Naive thymus-derived CD4-positive, alpha-beta T cell (primary cell): ENCODE data around the gene TDRD10. TPM values are rescaled to one million over a fixed set of nuclear protein-coding genes. Genes with fewer than 3 reads are reported as not detected.

ENCODE experiments used
- ATAC-seq: fragments of 150-1000 bp; cut with Tn5 transposase; 2 replicates; pipeline ENCODE4 v1.10.0; 2021; ENCODE audit warnings: mild to moderate bottlenecking, moderate library complexity
- CTCF ChIA-PET: fragments of 350-600 bp; sonication (Branson Sonifier 250); formaldehyde crosslinking; loops from one replicate; lab custom pipeline; 2021; ENCODE audit warnings: antibody characterized with exemption; lab: Charles Lee
- POLR2A ChIA-PET: fragments of 350-600 bp; sonication (Branson Sonifier 250); formaldehyde crosslinking; loops from one replicate; lab custom pipeline; 2021; ENCODE audit warnings: antibody characterized with exemption, inconsistent platforms; lab: Charles Lee
- DNase-seq, 9 donors: peaks; one replicate each; pipeline versions ENCODE4 v3.0.0 to v3.0.0-alpha.2; 2020 to 2022; ENCODE audit warnings: mixed read lengths in 1 of 9
- H3K27ac ChIP-seq: one replicate; pipeline ENCODE4 v1.7.0; 2013; ENCODE audit warnings: mild to moderate bottlenecking, low read depth, low read length, moderate library complexity
- H3K27me3 ChIP-seq, 2 donors: one replicate each; pipeline ENCODE4 v1.7.0; 2013; ENCODE audit warnings: low read length in 2 of 2, mild to moderate bottlenecking in 2 of 2, moderate library complexity in 2 of 2; ENCODE audit not compliant: control insufficient read depth in 2 of 2, insufficient read depth in 2 of 2
- H3K36me3 ChIP-seq, 3 experiments: 1 replicate in 2 of 3; 2 replicates in 1 of 3; pipeline ENCODE4 v1.7.0; 2013; ENCODE audit warnings: low read length in 3 of 3, mild to moderate bottlenecking in 3 of 3, moderate library complexity in 1 of 3; ENCODE audit not compliant: insufficient read depth in 3 of 3, control insufficient read depth in 2 of 3
- H3K4me1 ChIP-seq, 2 donors: one replicate each; pipeline ENCODE4 v1.7.0; 2013; ENCODE audit warnings: low read length in 2 of 2, mild to moderate bottlenecking in 2 of 2, moderate library complexity in 1 of 2; ENCODE audit not compliant: control insufficient read depth in 2 of 2, insufficient read depth in 2 of 2
- H3K4me3 ChIP-seq: 2 replicates; pipeline ENCODE4 v1.7.0; 2013; ENCODE audit warnings: mild to moderate bottlenecking, low read length
- H3K9me3 ChIP-seq, 3 experiments: 1 replicate in 2 of 3; 2 replicates in 1 of 3; pipeline ENCODE4 v1.7.0; 2013; ENCODE audit warnings: low read length in 3 of 3; ENCODE audit not compliant: control insufficient read depth in 2 of 3
- H3K27ac Mint-ChIP-seq, 9 donors: one replicate each; pipeline ENCODE4 v1.8.0; 2020 to 2022; ENCODE audit warnings: mixed read lengths in 9 of 9, mild to moderate bottlenecking in 8 of 9, moderate library complexity in 5 of 9, inconsistent platforms in 2 of 9
- H3K27me3 Mint-ChIP-seq, 5 donors: one replicate each; pipeline ENCODE4 v1.8.0; 2021 to 2022; ENCODE audit warnings: mixed read lengths in 5 of 5, mild to moderate bottlenecking in 1 of 5
- H3K36me3 Mint-ChIP-seq, 5 donors: one replicate each; pipeline ENCODE4 v1.8.0; 2020 to 2022; ENCODE audit warnings: mixed read lengths in 5 of 5, mild to moderate bottlenecking in 3 of 5, inconsistent platforms in 1 of 5
- H3K4me1 Mint-ChIP-seq, 7 donors: one replicate each; pipeline ENCODE4 v1.8.0; 2020 to 2022; ENCODE audit warnings: mixed read lengths in 7 of 7, mild to moderate bottlenecking in 3 of 7, inconsistent platforms in 1 of 7
- H3K4me3 Mint-ChIP-seq, 10 donors: one replicate each; pipeline ENCODE4 v1.8.0; 2020 to 2022; ENCODE audit warnings: mild to moderate bottlenecking in 10 of 10, mixed read lengths in 10 of 10, moderate library complexity in 6 of 10, inconsistent platforms in 2 of 10
- H3K9me3 Mint-ChIP-seq, 11 donors: one replicate each; pipeline ENCODE4 v1.8.0; 2020 to 2022; ENCODE audit warnings: mixed read lengths in 11 of 11, mild to moderate bottlenecking in 4 of 11, inconsistent platforms in 1 of 11, moderate library complexity in 1 of 11
- intact Hi-C, 2 donors: fragments of 100-400 bp; cut with micrococcal nuclease; formaldehyde crosslinking; loops; one replicate each; pipeline ENCODE4 v1.15.1; 2023
- polyA plus RNA-seq, 2 donors: library from polyadenylated mRNA; unstranded; fragments of 300-500 nt; fragmentation: Illumina TruSeq; gene quantifications; one replicate each; pipeline ENCODE4 v1.2.3, GENCODE V29; 2021
- total RNA-seq, 6 experiments: library from RNA in 5 of 6; stranded (reverse) in 5 of 6; gene quantifications; 1 replicate in 5 of 6; 2 replicates in 1 of 6; pipeline ENCODE4 v1.2.3 and lab custom pipeline; 2021 to 2026

The TDRD10 gene
- total and polyA plus RNA-seq, 7 experiments from 2014 or later: 0.29 TPM; not detected in 6

- H3K9me3 Mint-ChIP-seq: peaks cover 0 to 1% (median 0%) of the 10 kb centered on the region in 11 donors
- no peak overlapping the region for H3K4me3 Mint-ChIP-seq
- ATAC-seq (no peak), DNase-seq (no peak)
- no peaks in the 10 kb centered on the region for H3K9me3 ChIP-seq
- intact Hi-C loops: no loop called here
- no peaks in the 10 kb centered on the region for H3K36me3 Mint-ChIP-seq
- H3K27ac ChIP-seq: no peak overlapping the region
- H3K4me1 Mint-ChIP-seq: peaks cover 16 to 30% (median 22%) of the 10 kb centered on the region in 7 donors
- CTCF ChIA-PET: interaction anchor here (0.6 to 1.8 kb wide), 2 partner anchors 10 to 390 kb away, joined by 3 to 4 read pairs; no protein-coding TSS in a partner anchor
- no peaks in the 10 kb centered on the region for H3K36me3 ChIP-seq
- peaks cover 0 to 31% (median 0%) of the 10 kb centered on the region in 5 donors for H3K27me3 Mint-ChIP-seq
- H3K4me1 ChIP-seq: peaks cover 18 to 20% of the 10 kb centered on the region in 2 donors
- no peak overlapping the region for H3K27ac Mint-ChIP-seq
- POLR2A ChIA-PET: no interaction called here
- no peaks in the 10 kb centered on the region for H3K27me3 ChIP-seq
- H3K4me3 ChIP-seq: no peak overlapping the region
Observed at GRCh38 chr1:154489695-154490274, 12.2 kb upstream of the TDRD10 start.

DNA sequence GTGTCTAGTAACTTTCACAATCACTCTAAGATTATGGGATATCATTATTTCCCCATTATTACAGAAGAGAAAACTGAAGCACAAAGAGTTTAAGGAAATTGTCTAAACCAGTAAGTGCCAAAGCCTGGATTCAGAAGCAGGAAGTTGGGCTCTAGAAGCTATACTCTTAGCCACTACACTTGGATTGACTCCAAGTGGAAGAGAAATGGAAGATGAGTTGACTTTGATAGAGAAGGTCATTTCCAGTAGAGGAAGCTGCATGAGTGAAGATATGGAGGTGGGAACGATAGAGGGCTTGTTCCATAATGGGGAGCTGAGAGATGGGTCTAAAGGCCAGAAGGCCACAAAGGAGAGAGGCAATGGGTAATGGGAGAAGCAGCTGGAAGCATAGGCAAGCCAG is 11.7 kb upstream of the TDRD10 start:
- no peaks in the 10 kb centered on the region for H3K27me3 ChIP-seq
- Mint-ChIP-seq H3K9me3 (peaks cover 0 to 1% (median 0%) of the 10 kb centered on the region in 11 donors), H3K36me3 (no peaks in the 10 kb centered on the region), H3K4me3 (peak overlapping the region in 1 of 10 donors; percentile 2), H3K4me1 (peaks cover 16 to 30% (median 22%) of the 10 kb centered on the region in 7 donors), H3K27ac (no peak overlapping the region), H3K27me3 (peaks cover 0 to 31% (median 0%) of the 10 kb centered on the region in 5 donors)
- ATAC-seq: no peak
- no peak overlapping the region for H3K27ac ChIP-seq
- no peak overlapping the region for H3K4me3 ChIP-seq
- ChIA-PET POLR2A (no interaction called here), CTCF (interaction anchor here (0.6 to 1.8 kb wide), 2 partner anchors 11 to 391 kb away, joined by 3 to 4 read pairs; no protein-coding TSS in a partner anchor)
- no peaks in the 10 kb centered on the region for H3K36me3 ChIP-seq
- no peak for DNase-seq
- peaks cover 20% of the 10 kb centered on the region in 2 donors for H3K4me1 ChIP-seq
- intact Hi-C loops: no loop called here
- no peaks in the 10 kb centered on the region for H3K9me3 ChIP-seq

DNA sequence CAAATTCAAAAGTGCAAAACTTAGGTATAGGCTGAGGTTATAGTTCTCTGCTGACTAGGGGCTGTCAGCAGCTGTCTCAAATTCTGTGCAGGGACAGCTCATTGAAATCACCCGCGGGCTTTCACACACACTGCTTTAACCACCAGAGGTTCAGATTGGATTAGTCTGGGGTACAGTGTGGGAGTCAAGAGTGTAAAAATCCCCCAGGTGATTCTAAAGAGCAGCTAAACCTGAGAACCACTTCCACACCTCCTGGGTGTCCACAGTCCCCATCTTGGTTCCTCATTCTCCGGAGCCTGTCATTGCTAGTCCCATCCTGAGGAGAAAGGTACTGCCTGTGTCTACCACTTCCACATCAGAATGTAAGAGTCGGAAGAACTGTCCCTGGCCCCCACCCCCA is 9.9 kb upstream of the TDRD10 start:
- no peak for DNase-seq
- Mint-ChIP-seq H3K4me1 (peaks cover 21 to 48% (median 40%) of the 10 kb centered on the region in 7 donors), H3K27ac (no peak overlapping the region), H3K36me3 (no peaks in the 10 kb centered on the region), H3K27me3 (peaks cover 0 to 35% (median 0%) of the 10 kb centered on the region in 5 donors), H3K4me3 (peak overlapping the region in 2 of 10 donors; percentile 59 to 67), H3K9me3 (peaks cover 0 to 1% (median 0%) of the 10 kb centered on the region in 11 donors)
- peaks cover 20 to 38% of the 10 kb centered on the region in 2 donors for H3K4me1 ChIP-seq
- H3K27me3 ChIP-seq: no peaks in the 10 kb centered on the region
- ChIA-PET CTCF (interaction anchor here (1.2 to 2.1 kb wide), 2 partner anchors 11 to 13 kb away, joined by 5 to 6 read pairs; no protein-coding TSS in a partner anchor), POLR2A (interaction anchor here (0.6 kb wide), 1 partner anchor 62 kb away, joined by 3 read pairs; no protein-coding TSS in a partner anchor)
- H3K36me3 ChIP-seq: no peaks in the 10 kb centered on the region
- no peak for ATAC-seq
- H3K27ac ChIP-seq: no peak overlapping the region
- no peak overlapping the region for H3K4me3 ChIP-seq
- intact Hi-C loops: no loop called here
- no peaks in the 10 kb centered on the region for H3K9me3 ChIP-seq

DNA sequence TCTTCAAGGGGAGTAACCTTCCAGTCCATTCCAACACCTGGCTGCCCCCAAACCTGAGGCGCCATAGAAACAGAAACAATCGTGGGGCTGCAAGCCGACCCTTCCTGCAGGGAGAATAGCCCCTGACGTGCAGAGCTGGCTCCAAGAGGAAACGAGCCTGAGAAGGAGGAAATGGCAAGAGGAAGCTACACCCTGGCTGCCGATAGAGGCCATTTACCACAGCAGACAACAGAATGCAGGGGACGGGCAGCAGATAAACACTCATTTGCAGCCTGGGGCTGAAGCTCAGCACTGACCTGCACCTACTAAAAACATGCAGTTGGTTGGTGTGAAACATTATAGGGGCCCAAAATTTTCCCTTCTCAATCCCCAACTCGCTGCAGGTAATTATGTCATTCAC is 8.7 kb upstream of the TDRD10 start:
- no peak overlapping the region for H3K4me3 ChIP-seq
- ChIA-PET POLR2A (no interaction called here), CTCF (no interaction called here)
- peak; percentile 71 for ATAC-seq
- H3K27me3 ChIP-seq: no peaks in the 10 kb centered on the region
- peaks cover 20 to 38% of the 10 kb centered on the region in 2 donors for H3K4me1 ChIP-seq
- Mint-ChIP-seq H3K27me3 (peaks cover 0 to 36% (median 0%) of the 10 kb centered on the region in 5 donors), H3K9me3 (peaks cover 0 to 1% (median 0%) of the 10 kb centered on the region in 11 donors), H3K36me3 (no peaks in the 10 kb centered on the region), H3K27ac (peak overlapping the region in 4 of 9 donors; percentile 12 to 68 (median 38)), H3K4me1 (peaks cover 22 to 53% (median 46%) of the 10 kb centered on the region in 7 donors), H3K4me3 (peak overlapping the region; percentile 50 to 73 (median 65))
- no peaks in the 10 kb centered on the region for H3K36me3 ChIP-seq
- DNase-seq: peak in 1 of 9 donors; percentile 19
- intact Hi-C loops: no loop called here
- no peak overlapping the region for H3K27ac ChIP-seq
- no peaks in the 10 kb centered on the region for H3K9me3 ChIP-seq

- peak overlapping the region in 4 of 10 donors; percentile 29 to 43 (median 40) for H3K4me3 Mint-ChIP-seq
- DNase-seq (no peak), ATAC-seq (no peak)
- peaks cover 21 to 61% (median 46%) of the 10 kb centered on the region in 7 donors for H3K4me1 Mint-ChIP-seq
- H3K36me3 Mint-ChIP-seq: peaks cover 0 to 4% (median 0%) of the 10 kb centered on the region in 5 donors
- Histone ChIP-seq H3K9me3 (no peaks in the 10 kb centered on the region), H3K4me3 (no peak overlapping the region), H3K27ac (no peak overlapping the region), H3K4me1 (peaks cover 20 to 38% of the 10 kb centered on the region in 2 donors), H3K27me3 (no peaks in the 10 kb centered on the region), H3K36me3 (no peaks in the 10 kb centered on the region)
- CTCF ChIA-PET: interaction anchor here (2.5 kb wide), 1 partner anchor 17 kb away, joined by 8 read pairs; no protein-coding TSS in a partner anchor
- H3K27me3 Mint-ChIP-seq: peaks cover 7 to 47% (median 10%) of the 10 kb centered on the region in 5 donors
- POLR2A ChIA-PET: interaction anchor here (0.8 kb wide), 1 partner anchor 62 kb away, joined by 3 read pairs; no protein-coding TSS in a partner anchor
- H3K27ac Mint-ChIP-seq: peak overlapping the region in 6 of 9 donors; percentile 41 to 92 (median 45)
- no peaks in the 10 kb centered on the region for H3K9me3 Mint-ChIP-seq
- intact Hi-C loops: no loop called here
Observed at GRCh38 chr1:154495496-154496273, 6.3 kb upstream of the TDRD10 start.

- peaks cover 0 to 4% of the 10 kb centered on the region in 2 donors for H3K27me3 ChIP-seq
- H3K36me3 ChIP-seq: no peaks in the 10 kb centered on the region
- Mint-ChIP-seq H3K4me1 (peaks cover 24 to 63% (median 49%) of the 10 kb centered on the region in 7 donors), H3K36me3 (peaks cover 0 to 4% (median 0%) of the 10 kb centered on the region in 5 donors), H3K27me3 (peaks cover 14 to 50% (median 17%) of the 10 kb centered on the region in 5 donors), H3K9me3 (no peaks in the 10 kb centered on the region), H3K27ac (peak overlapping the region in 4 of 9 donors; percentile 53 to 92 (median 77)), H3K4me3 (peak overlapping the region in 3 of 10 donors; percentile 65 to 79 (median 69))
- ChIA-PET CTCF (interaction anchor here (1.0 to 2.5 kb wide), 3 partner anchors 12 to 161 kb away, joined by 3 to 8 read pairs (median 4); no protein-coding TSS in a partner anchor), POLR2A (interaction anchor here (0.6 to 0.9 kb wide), 2 partner anchors 121 to 131 kb away, joined by 3 to 4 read pairs; no protein-coding TSS in a partner anchor)
- intact Hi-C loops: no loop called here
- no peak overlapping the region for H3K27ac ChIP-seq
- H3K4me1 ChIP-seq: peaks cover 20 to 38% of the 10 kb centered on the region in 2 donors
- no peak overlapping the region for H3K4me3 ChIP-seq
- no peaks in the 10 kb centered on the region for H3K9me3 ChIP-seq
- no peak for DNase-seq
- no peak for ATAC-seq
Observed at GRCh38 chr1:154496383-154496782, 5.6 kb upstream of the TDRD10 start.
